Skin of body (tissue), 2 donors: ENCODE measurements around the gene CLMP. TPM values are rescaled to one million over a fixed set of nuclear protein-coding genes. Genes with fewer than 3 reads are reported as not detected.
"Not testable (repeated sequence)": the region's sequence is repeated elsewhere in the genome, so short reads cannot be mapped to it uniquely, and the experiment has no call there.

Experiments
- DNase-seq: peaks from one replicate; lab custom pipeline; 2025; lab: John Stamatoyannopoulos, UW
- total RNA-seq: library from RNA; depleted of rRNA; stranded (reverse); fragments of >200 nt; gene quantifications from one replicate; pipeline ENCODE4 v1.2.3, GENCODE V29; 2014

The CLMP gene
- total RNA-seq, 1 donor from 2014 or later = 29.2 TPM

DNA sequence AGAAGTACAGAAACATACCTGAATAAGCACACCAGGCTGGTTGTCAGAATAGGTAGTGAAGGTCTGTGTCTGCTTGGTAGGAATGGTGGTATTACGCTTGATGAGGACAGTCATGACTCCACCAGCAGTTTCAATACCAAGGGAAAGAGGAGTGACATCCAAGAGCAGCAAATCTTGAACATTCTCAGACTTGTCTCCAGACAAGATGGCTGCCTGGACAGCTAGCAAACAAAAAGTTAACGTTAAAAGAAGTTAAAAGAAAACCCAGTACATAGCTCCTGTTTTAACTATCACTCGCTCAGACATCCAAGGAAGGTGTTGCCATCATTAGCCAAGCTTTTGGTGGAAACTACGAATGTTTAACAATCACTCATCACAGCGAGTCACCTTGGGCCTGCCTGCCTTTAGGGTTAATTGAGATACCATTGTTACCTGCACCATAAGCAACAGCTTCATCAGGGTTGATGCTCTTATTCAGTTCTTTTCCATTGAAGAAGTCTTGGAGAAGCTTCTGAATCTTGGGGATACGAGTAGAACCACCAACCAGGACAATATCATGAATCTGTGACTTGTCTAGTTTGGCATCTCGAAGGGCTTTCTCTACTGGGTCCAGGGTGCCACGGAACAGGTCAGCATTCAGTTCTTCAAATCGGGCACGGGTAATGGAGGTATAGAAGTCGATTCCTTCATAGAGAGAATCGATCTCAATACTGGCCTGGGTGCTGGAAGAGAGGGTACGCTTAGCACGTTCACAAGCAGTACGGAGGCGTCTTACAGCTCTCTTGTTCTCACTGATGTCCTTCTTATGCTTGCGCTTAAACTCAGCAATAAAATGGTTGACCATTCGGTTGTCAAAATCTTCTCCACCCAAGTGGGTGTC, 135.8 kb downstream of the CLMP start:
- not testable (repeated sequence) for DNase-seq

DNA sequence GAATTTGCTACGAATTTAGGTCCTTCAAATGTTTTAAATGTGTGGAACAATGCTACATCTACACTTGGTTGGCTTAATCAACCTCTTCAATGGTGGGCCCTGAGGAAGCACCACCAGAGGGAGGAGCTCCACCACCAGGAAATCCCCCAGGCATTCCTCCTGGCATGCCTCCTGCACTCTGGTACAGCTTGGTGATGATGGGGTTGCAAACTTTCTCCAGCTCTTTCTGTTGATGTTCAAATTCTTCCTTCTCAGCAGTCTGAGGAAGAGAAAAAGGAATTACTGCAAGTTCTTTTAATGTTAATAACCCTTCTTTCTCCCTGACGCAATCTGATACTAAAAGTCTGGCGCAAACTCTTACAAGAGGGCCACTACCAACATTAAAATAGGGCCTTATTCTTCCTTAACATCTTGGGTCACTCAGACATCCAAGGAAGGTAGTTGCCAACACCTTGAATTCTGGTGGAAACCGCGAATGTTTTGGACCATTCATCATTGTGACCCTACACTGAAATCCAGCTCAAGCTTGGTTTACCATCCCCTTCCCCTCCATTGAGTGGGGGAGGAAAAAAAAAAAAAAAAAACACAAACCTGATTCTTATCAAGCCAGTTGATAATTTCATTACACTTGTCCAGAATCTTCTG, 137.3 kb downstream of the CLMP start:
- no peak for DNase-seq

DNA sequence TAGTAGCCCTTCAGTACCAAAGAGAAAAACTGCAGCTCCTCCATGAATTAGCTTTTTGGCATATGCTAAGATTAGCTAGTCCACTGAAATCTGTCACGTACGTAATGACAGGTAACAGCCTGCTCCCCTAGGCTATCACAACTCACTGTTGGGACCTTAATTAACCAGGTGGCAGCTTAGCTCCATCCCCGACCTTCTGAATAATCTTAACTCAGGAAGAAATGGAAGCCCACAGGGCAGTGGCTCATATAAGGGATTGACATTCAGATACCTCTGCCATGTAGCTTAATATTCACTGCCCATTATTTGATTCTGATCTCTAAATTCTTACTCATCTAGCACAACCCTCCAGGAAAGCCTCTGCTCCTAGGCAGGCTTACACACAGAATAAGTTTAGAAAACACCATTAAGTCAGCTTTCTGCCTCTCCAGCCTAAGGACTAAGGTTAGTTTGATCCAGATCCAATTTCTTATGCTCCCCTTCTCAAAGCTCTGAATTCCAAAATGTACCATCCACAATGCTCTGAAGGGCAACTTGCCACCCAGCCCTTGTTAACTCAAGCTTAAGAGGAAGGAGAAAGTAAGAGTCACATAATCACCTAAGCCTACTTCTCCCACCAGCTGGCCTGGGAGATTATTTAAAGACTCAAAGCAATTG, 138.1 kb downstream of the CLMP start:
- DNase-seq = no peak

DNA sequence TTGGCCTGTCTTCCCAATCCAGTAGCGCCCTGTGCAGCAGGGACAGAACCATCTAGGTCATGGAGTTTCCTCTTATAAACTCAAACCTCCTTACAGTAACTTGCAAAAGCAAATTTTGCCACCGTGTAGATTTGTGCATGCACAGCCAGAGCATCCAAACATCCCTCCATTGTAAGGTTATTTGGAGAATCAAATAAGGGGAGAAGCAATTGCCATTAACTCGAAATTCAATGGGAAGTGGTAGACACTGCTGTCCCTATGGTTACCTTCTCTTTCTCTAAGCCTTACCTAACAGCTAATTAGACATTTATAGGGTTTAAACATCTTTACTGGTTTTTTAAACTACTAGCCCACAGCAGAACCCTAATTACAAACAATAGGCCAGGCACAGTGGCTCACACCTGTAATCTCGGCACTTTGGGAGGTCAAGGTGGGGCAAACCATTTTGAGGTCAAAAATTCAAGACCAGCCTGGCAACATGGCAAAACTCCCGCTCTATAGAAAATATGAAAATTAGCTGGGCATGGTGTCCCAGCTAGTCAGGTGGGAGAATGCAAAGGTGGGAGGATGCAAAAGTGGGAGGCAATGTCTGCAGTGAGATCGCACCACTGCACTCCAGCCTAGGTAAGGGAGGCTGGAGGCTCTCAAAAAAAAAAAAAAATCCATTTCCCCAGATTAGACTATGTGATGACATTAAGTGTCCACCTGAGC, 139.7 kb downstream of the CLMP start:
- no peak for DNase-seq

DNA sequence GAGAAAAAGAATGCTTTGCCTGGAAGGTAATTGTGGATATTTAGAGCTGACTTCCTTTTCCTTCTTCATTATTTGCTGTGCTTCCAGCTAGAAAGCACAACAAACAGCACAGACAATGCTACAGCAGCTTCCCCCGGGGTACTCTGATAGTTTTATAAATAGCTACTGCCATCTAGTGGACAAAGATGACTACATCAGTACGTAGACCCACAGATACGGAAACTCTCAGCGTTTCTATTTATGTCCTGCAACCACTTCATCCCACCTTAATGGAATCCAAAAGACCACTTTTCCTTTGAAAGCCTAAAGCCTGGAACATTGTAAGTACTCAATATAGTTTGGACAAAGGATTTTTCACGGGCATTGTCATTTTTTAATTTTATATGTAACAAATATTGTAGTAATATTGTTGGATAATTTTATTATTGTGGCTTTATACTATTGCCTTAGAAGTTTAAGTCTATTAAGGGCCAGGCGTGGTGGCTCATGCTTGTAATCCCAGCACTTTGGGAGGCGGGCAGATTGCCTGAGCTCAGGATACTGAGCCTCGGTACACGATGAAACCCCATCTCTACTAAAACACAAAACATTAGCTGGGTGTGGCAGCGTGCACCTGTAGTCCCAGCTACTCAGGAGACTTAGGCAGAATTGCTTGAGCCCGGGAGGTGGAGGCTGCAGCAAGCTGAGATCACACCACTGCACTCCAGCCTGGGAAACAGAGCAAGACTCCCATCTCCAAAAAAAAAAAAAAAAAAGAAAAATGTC, 140.6 kb downstream of the CLMP start:
- DNase-seq = peak; percentile 80

DNA sequence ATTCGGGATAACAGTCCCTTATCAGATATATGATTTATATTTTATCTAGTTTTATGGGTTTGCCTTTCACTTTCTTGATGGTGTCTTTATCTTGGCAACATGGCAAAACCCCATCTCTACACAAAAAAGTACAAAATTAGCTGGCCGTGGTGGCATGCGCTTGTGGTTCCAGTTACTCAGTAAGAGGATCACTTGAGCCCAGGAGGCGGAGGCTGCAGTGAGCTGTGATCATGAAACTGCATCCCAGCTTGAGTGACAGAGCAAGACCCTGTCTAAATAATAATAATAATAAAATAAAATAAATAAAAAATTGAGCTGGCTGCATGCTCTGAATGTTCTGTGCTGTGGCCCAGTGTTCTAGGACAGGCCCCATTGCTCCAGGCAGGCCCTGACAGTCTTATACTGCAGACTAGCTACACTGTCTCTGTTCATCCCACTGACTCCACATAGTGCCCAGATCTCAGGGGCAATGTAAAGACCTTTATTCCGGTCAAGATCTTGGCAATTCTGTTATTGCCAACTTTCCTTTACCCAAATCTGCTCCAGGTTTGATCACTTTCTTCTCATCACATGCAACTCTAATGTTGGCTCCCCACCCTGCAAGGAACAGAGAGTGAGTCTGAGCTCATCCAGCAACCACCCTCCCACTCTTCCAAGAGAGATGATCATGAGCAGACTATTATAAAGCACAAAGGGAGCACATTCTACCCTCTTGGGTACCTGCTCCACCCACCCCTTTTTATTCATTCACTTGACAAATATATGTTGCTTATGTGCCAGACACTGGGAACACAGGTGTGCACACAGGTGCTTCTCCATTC, 141.9 kb downstream of the CLMP start:
- DNase-seq = no peak

DNA sequence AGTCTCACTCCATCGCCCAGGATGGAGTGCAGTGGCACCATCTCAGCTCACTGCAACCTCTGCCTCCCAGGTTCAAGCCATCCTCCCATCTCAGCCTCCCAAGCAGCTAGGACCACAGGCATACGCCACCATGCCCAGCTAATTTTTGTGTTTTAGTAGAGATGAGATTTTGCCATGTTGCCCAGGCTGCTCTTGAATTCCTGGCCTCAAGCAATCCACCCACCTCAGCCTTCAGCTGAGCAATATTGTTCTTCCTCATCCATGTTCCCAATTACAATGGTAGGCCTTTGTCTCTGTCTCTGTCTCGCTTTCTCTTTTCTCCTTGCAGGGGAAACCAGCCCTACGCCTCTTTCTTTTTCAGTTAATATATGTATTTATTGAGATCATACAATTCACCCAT, 143.4 kb downstream of the CLMP start:
- no peak for DNase-seq

DNA sequence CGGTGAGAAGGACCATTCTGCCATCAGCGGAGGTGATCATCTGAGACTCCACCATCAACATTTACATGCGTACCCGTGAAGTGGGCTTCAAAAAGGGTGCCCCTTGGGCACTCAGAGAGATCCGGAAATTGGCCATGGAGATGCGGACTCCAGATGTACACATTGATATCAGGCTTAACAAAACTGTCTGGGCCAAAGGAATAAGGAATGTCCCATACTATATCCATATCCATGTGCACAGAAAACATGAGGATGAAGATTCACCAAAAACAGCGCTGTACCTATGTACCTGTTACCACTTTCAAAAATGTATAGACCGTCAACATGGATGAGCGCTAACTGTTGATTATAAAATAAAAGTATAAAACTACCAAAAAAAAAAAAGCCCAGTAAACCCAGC, 143.9 kb downstream of the CLMP start:
- no peak for DNase-seq

DNA sequence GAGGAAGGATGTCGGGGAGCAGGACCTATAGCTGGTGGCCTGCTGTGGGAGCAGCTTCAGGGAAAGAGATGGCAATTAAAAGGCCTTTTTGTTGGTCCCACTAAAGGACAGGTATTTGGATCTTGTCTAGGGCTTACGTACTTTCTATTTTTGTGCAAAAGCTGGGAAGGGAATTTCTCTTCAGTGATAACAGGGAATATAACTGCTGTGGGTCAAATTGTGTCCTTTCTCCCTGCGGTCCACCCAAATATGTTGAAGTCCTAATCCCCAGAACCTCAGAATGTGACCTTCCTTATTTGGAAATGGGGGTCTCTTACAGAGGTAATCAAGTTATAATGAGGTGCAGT, 147.1 kb downstream of the CLMP start:
- DNase-seq = no peak

DNA sequence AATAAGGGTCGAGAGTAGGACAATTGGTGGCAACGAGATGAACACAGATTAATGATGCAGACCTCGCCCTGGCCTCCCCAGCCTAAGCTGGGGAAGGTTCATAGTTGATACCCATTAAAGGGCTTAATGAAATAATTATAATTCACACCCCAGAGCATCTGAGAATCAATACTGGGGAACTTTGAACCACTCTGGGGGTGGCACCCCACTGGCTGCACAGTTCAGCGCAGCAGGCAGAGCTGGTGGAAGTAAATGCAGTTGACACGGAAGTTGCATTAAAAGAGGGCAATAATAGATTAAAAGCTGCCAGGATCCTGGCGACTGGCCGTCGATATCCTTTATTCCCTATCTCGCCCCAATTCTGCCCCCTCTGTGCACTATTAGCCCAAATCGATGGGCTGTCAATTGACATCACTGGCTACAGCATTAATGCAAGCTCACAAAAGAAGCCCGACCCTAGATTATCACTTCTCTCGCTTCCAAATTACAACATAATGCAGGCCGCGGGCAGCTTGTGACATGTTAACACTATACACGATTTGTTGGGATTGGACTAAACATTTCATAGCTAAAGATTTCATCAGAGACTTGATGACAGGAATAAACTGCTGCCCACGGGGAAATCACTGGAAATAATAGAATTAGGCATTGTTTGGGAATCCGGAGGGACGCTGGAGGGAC, 147.6 kb downstream of the CLMP start:
- DNase-seq = no peak

DNA sequence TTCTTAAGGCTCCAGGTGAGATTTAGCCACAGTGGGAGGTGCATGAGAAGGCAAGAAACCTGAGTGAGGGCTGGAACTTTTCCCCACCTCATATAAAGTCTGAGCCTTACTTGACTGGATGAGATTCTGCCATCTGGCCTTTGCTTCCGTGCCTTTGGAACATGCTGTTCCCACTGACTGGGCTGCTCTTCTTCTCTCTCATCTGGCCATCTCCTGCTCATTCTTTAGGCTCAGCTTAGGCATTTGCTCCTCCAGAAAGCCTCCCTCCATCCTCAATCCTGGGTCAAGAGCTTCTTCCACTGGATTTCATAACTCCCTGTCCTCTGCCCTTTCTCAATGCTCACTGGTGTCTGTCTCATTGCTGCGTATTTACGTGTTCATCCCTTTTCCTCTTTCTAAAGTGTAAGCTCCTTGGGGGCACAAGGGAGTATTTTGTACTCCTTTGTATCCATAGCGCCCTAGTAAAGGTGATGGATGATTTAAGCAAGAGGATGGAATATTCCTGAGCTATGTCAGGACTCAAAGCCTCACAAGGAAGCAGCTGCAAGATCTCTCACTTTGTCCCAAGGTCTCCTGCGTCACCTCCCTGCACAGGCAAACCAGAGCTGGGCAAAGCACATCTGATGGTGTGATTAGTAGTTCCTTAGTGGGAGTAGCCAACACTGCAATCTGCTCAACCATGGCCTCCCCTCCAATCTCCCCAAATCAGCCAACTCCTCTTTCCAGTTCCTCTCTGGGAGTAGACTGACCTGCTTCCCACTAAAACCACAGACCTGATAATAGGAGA, 148.4 kb downstream of the CLMP start:
- no peak for DNase-seq

DNA sequence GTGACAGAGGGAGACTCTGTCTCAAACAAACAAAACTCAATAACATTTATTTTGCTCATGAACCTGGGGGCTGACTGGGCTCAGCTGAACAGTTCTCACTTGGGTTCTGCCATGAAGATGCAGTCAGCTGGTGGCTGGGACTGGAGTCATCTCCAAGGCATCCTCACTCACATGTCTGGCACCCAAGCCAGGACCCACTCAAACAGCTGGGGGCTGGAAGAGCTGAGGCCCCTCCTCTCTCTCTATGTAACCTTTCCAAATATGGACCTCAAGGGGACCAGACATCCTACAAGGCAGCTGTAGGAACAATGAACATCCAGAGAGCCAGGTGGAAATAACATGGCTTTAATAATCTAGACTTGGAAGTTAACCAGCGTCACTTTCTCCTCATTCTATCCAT, 149.9 kb downstream of the CLMP start:
- no peak for DNase-seq

DNA sequence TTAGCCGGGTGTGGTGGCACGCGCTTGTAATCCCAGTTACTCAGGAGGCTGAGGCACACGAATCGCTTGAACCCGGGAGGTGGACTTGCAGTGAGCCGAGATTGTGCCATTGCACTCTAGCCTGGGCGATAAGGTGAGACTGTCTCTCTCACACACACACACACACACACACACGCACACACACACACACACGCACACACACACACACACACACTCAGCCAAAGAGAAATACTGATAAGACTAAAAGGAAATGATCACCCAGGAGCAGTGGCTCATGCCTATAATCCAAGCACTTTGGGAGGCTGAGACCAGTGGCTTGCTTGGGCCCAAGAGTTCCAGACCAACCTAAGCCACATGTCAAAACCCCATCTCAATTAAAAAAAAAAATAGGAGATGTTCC, 153.9 kb downstream of the CLMP start:
- no peak for DNase-seq

DNA sequence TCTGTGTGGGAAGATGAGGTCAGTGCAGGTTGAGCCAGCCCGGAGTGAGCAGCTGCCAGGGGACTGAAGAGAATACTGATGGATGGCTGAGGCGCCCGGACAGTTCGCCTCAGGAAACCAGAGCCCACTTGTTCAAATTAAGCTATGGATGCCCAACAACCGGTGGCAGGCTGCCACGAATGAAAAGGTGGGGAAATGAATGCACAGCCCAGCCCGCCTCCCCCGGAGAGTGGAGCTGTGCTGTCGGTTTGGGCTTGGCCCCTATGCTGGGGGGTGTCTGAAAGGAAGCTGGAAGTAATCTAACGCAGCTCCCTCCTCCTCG, 155.0 kb downstream of the CLMP start:
- DNase-seq = no peak

DNA sequence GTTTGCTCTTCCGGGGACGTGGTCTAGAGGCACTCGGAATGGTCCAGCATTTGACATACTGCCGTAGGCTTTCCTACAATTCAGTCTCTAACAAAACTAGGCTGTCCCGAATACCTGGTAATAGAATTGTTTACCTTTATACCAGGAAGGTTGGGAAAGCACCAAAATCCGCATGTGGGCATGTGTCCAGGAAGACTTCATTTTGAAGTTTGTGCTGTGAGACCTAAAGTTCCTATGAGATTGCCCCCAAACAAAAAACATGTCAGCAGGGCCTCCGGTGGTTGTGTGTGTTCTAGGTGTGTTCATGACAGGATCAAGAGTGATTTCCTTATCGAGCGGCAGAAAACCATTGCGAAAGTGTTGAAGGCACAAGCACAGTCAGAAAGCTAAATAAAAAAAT, 159.2 kb downstream of the CLMP start:
- no peak for DNase-seq

DNA sequence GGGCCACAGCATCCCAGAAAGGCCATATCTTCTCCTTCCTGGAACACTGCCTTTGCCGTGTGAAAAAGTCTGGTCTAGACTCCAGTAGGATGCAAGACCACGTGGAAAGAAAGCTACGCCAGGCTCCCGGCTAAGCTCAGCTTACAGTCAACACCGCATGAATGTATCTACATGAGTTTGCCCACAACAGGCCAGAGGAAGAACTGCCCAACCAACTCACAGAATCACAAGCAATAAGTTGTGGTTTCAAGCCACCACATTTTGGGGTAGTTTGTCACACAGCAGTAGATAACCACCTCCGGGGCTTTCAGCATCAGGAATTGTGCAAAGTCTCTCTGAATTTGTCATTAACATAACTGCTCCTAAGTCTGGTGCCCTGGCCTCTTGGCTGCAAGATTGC, 160.5 kb downstream of the CLMP start:
- DNase-seq = no peak

DNA sequence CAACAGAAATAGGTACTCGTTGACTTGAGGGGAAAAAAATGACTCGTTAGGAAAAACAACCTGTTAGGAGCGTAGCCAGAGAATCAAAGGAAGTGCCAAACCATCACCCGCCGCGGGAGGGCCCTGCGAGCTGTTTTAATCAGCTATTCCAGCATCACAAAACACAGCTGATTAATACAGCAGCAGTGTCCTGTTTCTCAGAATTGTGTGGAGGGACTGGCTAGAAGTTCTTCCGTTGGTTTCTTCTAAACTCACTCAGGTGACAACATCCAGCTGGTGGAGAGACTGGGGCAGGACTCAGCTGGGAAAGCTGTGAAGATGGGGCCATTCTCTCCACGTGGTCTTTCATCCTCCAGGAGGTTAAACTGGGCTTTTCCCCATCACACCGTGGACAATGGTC, 161.2 kb downstream of the CLMP start:
- DNase-seq = no peak

DNA sequence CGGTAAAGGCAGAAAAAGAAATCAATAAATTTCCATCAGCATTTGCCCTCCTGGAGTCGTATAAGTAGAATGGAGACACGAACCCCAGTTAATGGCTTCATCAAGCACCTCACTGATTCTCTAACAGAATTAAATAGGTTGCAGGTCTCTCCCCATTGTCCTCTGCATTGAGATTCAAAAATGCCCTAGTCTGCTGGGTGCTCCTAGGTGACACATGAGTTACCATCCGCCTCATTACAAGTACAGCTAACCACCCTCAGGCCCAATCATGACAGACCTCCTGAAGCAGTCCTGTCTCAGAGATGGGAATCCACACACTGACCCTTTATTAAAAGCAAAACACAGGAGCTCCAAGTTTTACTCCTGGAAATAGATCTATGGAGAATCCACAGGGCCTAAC, 164.5 kb downstream of the CLMP start:
- no peak for DNase-seq

DNA sequence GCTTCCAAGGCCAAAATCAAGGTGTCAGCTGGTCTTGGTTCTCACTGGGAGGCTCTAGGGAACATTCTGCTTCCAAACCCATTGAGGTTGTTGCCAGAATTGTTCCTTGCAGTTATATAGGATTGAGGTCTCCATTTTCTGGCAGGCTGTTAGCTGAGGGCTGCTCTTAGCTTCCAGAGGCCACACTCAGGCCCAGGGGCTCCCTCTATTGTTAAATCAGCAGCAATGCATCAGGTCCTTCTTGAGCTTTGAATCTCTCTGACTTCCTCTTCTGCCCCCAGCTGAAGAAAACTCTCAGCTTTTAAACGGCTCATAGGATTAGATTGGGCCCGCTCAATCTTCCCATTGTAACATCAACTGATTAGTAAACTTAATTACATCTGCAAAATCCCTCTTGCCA, 174.1 kb downstream of the CLMP start:
- peak; percentile 7 for DNase-seq
